ENCODE measurements around the gene CCND2.

GRCh38 chr12:4292341-4293073 lies 18.9 kb downstream of the CCND2 start:
- TF ChIP-seq CTCF (IDR thresholded peaks at IDR 0.05) (no peak), POLR2AphosphoS5 (IDR thresholded peaks at IDR 0.05; ENCODE audit: insufficient read depth in 1 of 2, low read depth in 1 of 2) (no peak), POLR2A (IDR thresholded peaks at IDR 0.05) (no peak)
